B cell (primary cell): ENCODE measurements around the gene WDR82. TPM values are rescaled to one million over a fixed set of nuclear protein-coding genes. Genes with fewer than 3 reads are reported as not detected.

Source experiments
- ATAC-seq: fragments of 200-7000 bp; cut with Tn5 transposase; one replicate; pipeline ENCODE4 v1.10.0; 2021; ENCODE audit warnings: low read depth, mild to moderate bottlenecking, moderate number of reproducible peaks, moderate library complexity
- CTCF ChIA-PET: fragments of 350-600 bp; sonication (Branson Sonifier 250); formaldehyde crosslinking; loops from one replicate; lab custom pipeline; 2021; ENCODE audit warnings: antibody characterized with exemption, inconsistent platforms; lab: Charles Lee
- POLR2A ChIA-PET: fragments of 350-600 bp; sonication (Branson Sonifier 250); formaldehyde crosslinking; loops from one replicate; lab custom pipeline; 2021; ENCODE audit warnings: antibody characterized with exemption; lab: Charles Lee
- DNase-seq: peaks from one replicate; pipeline ENCODE4 v3.0.0; 2013
- H2AFZ ChIP-seq: 2 replicates; pipeline ENCODE4 v1.6.1; 2012; ENCODE audit warnings: mild to moderate bottlenecking, low read depth, low read length; ENCODE audit not compliant: insufficient read depth, poor library complexity, severe bottlenecking
- H3K27ac ChIP-seq, 2 donors: 1 replicate in 1 of 2; 2 replicates in 1 of 2; pipeline ENCODE4 v1.5.1; 2012 to 2013; ENCODE audit warnings: low read length in 2 of 2, mild to moderate bottlenecking in 2 of 2, moderate library complexity in 1 of 2
- H3K27me3 ChIP-seq, 4 experiments: fragments of 200-600 bp in 1 of 4; sonication (generic) in 1 of 4; replicated peaks in 1 of 4; 1 replicate in 2 of 4; 2 replicates in 2 of 4; pipeline versions ENCODE4 v1.6.1 to v1.7.0; 2013 to 2016; ENCODE audit warnings: low read length in 3 of 4, mild to moderate bottlenecking in 2 of 4, mixed read lengths in 1 of 4, moderate library complexity in 1 of 4; ENCODE audit not compliant: insufficient read depth in 4 of 4, control insufficient read depth in 3 of 4; ENCODE audit errors: control extremely low read depth in 1 of 4
- H3K36me3 ChIP-seq, 2 experiments: replicated peaks in 1 of 2; 1 replicate in 1 of 2; 2 replicates in 1 of 2; pipeline versions ENCODE4 v1.6.1 to v1.7.1; 2013; ENCODE audit warnings: low read length in 1 of 2; ENCODE audit not compliant: insufficient read depth in 2 of 2, control insufficient read depth in 1 of 2; ENCODE audit errors: control extremely low read depth in 1 of 2, extremely low read depth in 1 of 2
- H3K4me1 ChIP-seq, 2 donors: fragments of 200-600 bp in 1 of 2; sonication (generic) in 1 of 2; 1 replicate in 1 of 2; 2 replicates in 1 of 2; pipeline versions ENCODE4 v1.5.1 to v1.6.1; 2013 to 2017; ENCODE audit warnings: low read length in 2 of 2; ENCODE audit not compliant: control insufficient read depth in 2 of 2, insufficient read depth in 2 of 2
- H3K4me2 ChIP-seq: replicated peaks from 2 replicates; pipeline ENCODE3; 2012; ENCODE audit warnings: mild to moderate bottlenecking, low read depth, low read length; ENCODE audit not compliant: poor library complexity, severe bottlenecking
- H3K4me3 ChIP-seq, 5 experiments: fragments of 200-600 bp in 1 of 5; sonication (generic) in 1 of 5; 1 replicate in 3 of 5; 2 replicates in 2 of 5; pipeline versions ENCODE4 v1.5.1 to v1.7.0; 2011 to 2016; ENCODE audit warnings: low read length in 4 of 5, mild to moderate bottlenecking in 4 of 5, low read depth in 2 of 5, control low read depth in 1 of 5, moderate library complexity in 1 of 5; ENCODE audit not compliant: insufficient read depth in 1 of 5; ENCODE audit errors: control extremely low read depth in 1 of 5, extremely low read depth in 1 of 5
- H3K79me2 ChIP-seq: fragments of 200-600 bp; sonication (generic); one replicate; pipeline ENCODE4 v1.6.0; 2016; ENCODE audit warnings: low read length; ENCODE audit not compliant: control insufficient read depth, insufficient read depth
- H3K9ac ChIP-seq: fragments of 200-600 bp; sonication (generic); 2 replicates; pipeline ENCODE4 v1.6.1; 2017; ENCODE audit warnings: mild to moderate bottlenecking, low read length, moderate library complexity
- H3K9me3 ChIP-seq, 3 donors: one replicate each; pipeline versions ENCODE4 v1.6.1 to v1.7.1; 2013; ENCODE audit warnings: low read length in 2 of 3; ENCODE audit not compliant: control insufficient read depth in 2 of 3, insufficient read depth in 1 of 3; ENCODE audit errors: control extremely low read depth in 1 of 3
- H4K20me1 ChIP-seq: 2 replicates; pipeline ENCODE4 v1.6.0; 2012; ENCODE audit warnings: mild to moderate bottlenecking, low read length; ENCODE audit not compliant: insufficient read depth, control insufficient read depth, poor library complexity, severe bottlenecking
- H3K27ac Mint-ChIP-seq: one replicate; pipeline ENCODE4 v1.8.0; 2021; ENCODE audit warnings: mixed read lengths
- H3K27me3 Mint-ChIP-seq: one replicate; pipeline ENCODE4 v1.8.0; 2021; ENCODE audit warnings: mixed read lengths
- H3K4me1 Mint-ChIP-seq: one replicate; pipeline ENCODE4 v1.8.0; 2021; ENCODE audit warnings: mixed read lengths
- H3K4me3 Mint-ChIP-seq: one replicate; pipeline ENCODE4 v1.8.0; 2021; ENCODE audit warnings: mixed read lengths
- H3K9me3 Mint-ChIP-seq: one replicate; pipeline ENCODE4 v1.8.0; 2022; ENCODE audit warnings: mixed read lengths; ENCODE audit not compliant: insufficient read depth
- EZH2 ChIP-seq: IDR thresholded peaks from 2 replicates; pipeline ENCODE4 v1.6.1; 2012; ENCODE audit warnings: borderline replicate concordance, low read depth, mild to moderate bottlenecking, moderate library complexity, low read length; ENCODE audit not compliant: insufficient read depth, poor library complexity, severe bottlenecking
- WGBS: methylation state at CpG from one replicate; pipeline ENCODE4 v1.1.5; 2013; ENCODE audit warnings: missing lambda C conversion rate; ENCODE audit not compliant: insufficient coverage; 5-methylcytosine and 5-hydroxymethylcytosine counted together
- intact Hi-C: fragments of 100-400 bp; cut with micrococcal nuclease; formaldehyde crosslinking; loops from one replicate; pipeline ENCODE4 v1.10.0; 2022
- polyA plus RNA-seq: library from polyadenylated mRNA; depleted of rRNA; stranded (reverse); fragments of >200 nt; gene quantifications from 2 replicates; pipeline ENCODE4 v1.2.3, GENCODE V29; 2012
- total RNA-seq, 2 donors: library from RNA; stranded (reverse); fragments of 120-200 nt in 1 of 2; gene quantifications; 1 replicate in 1 of 2; 2 replicates in 1 of 2; pipeline versions ENCODE4 v1.2.3 to v1.2.4, GENCODE V29; 2013 to 2022
- TF ChIP-seq, protein P1 (sequence below): fragments of 200-600 bp; IDR thresholded peaks from one replicate; pipeline ENCODE4 v1.8.0; 2022; ENCODE audit warnings: antibody characterized with exemption, mild to moderate bottlenecking

The WDR82 gene
- total and polyA plus RNA-seq, 2 donors (not counting 1 experiment from before 2014, with no cell fraction given), result 27.8 to 101 TPM

DNA sequence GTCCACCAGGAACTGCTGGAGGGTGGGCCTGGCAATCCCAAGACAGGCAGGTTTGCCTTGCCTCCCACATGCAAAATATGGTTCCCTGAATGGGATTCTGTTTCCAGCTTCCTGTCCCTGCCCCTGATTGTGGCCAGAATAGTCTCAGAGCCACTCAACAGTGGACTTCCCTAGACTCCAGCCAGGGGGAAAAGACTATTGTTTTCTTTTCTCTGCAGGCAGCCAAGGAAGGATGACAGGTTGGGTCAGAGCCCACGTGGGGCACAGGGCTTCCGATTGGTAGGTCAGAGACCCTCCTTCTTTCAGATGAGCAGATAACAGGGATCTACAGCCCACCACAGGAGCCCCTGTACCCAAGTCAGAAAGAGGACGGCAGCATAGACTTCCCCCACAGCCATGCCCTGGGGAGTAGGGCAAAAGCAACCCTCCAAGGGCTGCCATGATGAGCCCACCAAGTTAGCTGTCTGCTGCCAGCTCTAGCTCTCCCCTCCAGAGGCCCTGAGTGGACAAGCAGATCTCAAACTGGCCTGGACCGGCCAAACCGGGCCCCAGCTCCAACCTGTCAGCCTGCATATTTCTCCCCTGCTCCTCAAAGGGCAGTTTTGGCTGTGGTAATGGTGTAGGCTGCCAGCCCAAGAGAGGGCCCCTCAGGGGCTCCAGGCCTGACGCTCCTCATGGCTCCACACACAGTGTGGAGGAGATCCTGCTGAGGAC, 59.4 kb downstream of the WDR82 start:
- Histone ChIP-seq H3K4me2 (peak overlapping the region; percentile 58), H3K4me1 (peaks cover 57 to 77% of the 10 kb centered on the region in 2 donors), H3K79me2 (peaks cover 60% of the 10 kb centered on the region), H3K36me3 (peaks cover 1 to 71% of the 10 kb centered on the region in 2 experiments), H3K27ac (peak overlapping the region in 1 of 2 donors; percentile 57), H4K20me1 (peaks cover 34% of the 10 kb centered on the region), H2AFZ (no peak overlapping the region), H3K4me3 (no peak overlapping the region), H3K27me3 (no peaks in the 10 kb centered on the region), H3K9me3 (no peaks in the 10 kb centered on the region), H3K9ac (no peak overlapping the region)
- DNase-seq (peak; percentile 15), ATAC-seq (no peak)
- H3K9me3 Mint-ChIP-seq, result no peaks in the 10 kb centered on the region
- TF ChIP-seq EZH2, result no peak
- TF ChIP-seq, protein P1, sequence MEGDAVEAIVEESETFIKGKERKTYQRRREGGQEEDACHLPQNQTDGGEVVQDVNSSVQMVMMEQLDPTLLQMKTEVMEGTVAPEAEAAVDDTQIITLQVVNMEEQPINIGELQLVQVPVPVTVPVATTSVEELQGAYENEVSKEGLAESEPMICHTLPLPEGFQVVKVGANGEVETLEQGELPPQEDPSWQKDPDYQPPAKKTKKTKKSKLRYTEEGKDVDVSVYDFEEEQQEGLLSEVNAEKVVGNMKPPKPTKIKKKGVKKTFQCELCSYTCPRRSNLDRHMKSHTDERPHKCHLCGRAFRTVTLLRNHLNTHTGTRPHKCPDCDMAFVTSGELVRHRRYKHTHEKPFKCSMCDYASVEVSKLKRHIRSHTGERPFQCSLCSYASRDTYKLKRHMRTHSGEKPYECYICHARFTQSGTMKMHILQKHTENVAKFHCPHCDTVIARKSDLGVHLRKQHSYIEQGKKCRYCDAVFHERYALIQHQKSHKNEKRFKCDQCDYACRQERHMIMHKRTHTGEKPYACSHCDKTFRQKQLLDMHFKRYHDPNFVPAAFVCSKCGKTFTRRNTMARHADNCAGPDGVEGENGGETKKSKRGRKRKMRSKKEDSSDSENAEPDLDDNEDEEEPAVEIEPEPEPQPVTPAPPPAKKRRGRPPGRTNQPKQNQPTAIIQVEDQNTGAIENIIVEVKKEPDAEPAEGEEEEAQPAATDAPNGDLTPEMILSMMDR, result no peak
- intact Hi-C loops, result no loop called here
- H3K4me1 Mint-ChIP-seq, result peaks cover 66% of the 10 kb centered on the region
- H3K27me3 Mint-ChIP-seq, result no peaks in the 10 kb centered on the region
- H3K27ac Mint-ChIP-seq, result peak overlapping the region; percentile 37
- CTCF ChIA-PET, result interaction anchor here (0.7 to 12.3 kb wide), 13 partner anchors 8 to 227 kb away, joined by 3 to 265 read pairs (median 9); partner anchors contain the start of genes ALAS1, GLYCTK, PPM1M and SEMA3G
- H3K4me3 Mint-ChIP-seq, result peak overlapping the region; percentile 41
- POLR2A ChIA-PET, result interaction anchor here (0.5 to 1.9 kb wide), 5 partner anchors 9 to 62 kb away, joined by 3 to 17 read pairs (median 12); partner anchors contain the start of gene TWF2
- 76% methylated on average over 4 of the region's 6 CpGs for WGBS

DNA sequence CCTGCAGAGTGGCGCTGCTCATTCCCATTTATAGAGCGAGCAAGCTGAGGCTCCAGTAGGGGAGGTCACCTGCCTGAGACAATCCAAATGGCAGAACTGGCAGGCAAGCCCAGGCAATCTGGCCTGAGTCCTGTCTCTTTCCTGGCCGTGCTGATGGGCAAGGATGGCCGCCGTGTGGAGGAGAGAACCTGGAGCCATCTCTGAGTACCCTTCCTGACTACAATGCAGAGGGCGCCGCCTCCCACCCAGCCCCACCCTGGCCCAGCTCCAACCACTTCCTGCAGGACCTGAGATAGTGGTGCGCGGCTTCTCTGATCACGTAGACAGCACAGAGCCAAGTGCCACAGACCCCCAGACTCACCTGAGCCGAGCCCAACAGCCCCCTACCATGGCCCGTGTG, 60.0 kb downstream of the WDR82 start:
- peak overlapping the region; percentile 58 for H3K4me2 ChIP-seq
- H3K4me1 Mint-ChIP-seq, result peaks cover 59% of the 10 kb centered on the region
- H3K27ac ChIP-seq, result peak overlapping the region in 1 of 2 donors; percentile 57
- H3K27me3 ChIP-seq, result no peaks in the 10 kb centered on the region
- no peaks in the 10 kb centered on the region for H3K9me3 ChIP-seq
- no peaks in the 10 kb centered on the region for H3K9me3 Mint-ChIP-seq
- peaks cover 54% of the 10 kb centered on the region for H3K79me2 ChIP-seq
- H3K4me3 Mint-ChIP-seq, result peak overlapping the region; percentile 41
- intact Hi-C loops, result no loop called here
- H3K4me3 ChIP-seq, result no peak overlapping the region
- WGBS, result 65% methylated on average over 10 of the region's 12 CpGs
- ATAC-seq, result no peak
- peaks cover 51 to 71% of the 10 kb centered on the region in 2 donors for H3K4me1 ChIP-seq
- H3K36me3 ChIP-seq, result peaks cover 1 to 74% of the 10 kb centered on the region in 2 experiments
- DNase-seq, result peak; percentile 24
- ChIA-PET CTCF (interaction anchor here (2.6 to 12.3 kb wide), 6 partner anchors 7 to 120 kb away, joined by 7 to 265 read pairs (median 106); partner anchors contain the start of genes GLYCTK, PPM1M, TWF2 and WDR82), POLR2A (no interaction called here)
- peaks cover 34% of the 10 kb centered on the region for H4K20me1 ChIP-seq
- no peak for TF ChIP-seq EZH2
- TF ChIP-seq, protein P1, result no peak
- peak overlapping the region; percentile 37 for H3K27ac Mint-ChIP-seq
- no peak overlapping the region for H3K9ac ChIP-seq
- no peak overlapping the region for H2AFZ ChIP-seq
- no peaks in the 10 kb centered on the region for H3K27me3 Mint-ChIP-seq
